ENCODE results near the gene CHI3L1. TPM values are rescaled to one million over a fixed set of nuclear protein-coding genes. Genes with fewer than 3 reads are reported as not detected.

CHI3L1 gene
- total RNA-seq, 1 experiment from 2014 or later = not detected

- Histone ChIP-seq H3K27me3 (ENCODE audit: insufficient read depth, low read length) (no peaks in the 10 kb centered on the region), H3K4me1 (ENCODE audit: control insufficient read depth in 1 of 2, insufficient read depth in 2 of 2, low read length in 2 of 2) (peaks cover 0 to 10% of the 10 kb centered on the region in 2 experiments; a peak in 2 of 4 replicates), H3K9me2 (ENCODE audit: insufficient read depth) (no peaks in the 10 kb centered on the region), H3K9me3 (ENCODE audit: control insufficient read depth in 1 of 2, insufficient read depth in 1 of 2, low read depth in 1 of 2, low read length in 2 of 2) (no peaks in the 10 kb centered on the region), H3K79me2 (ENCODE audit: insufficient read depth, low read length) (no peaks in the 10 kb centered on the region), H4K20me1 (ENCODE audit: insufficient read depth) (no peaks in the 10 kb centered on the region), H2AFZ (ENCODE audit: low read depth, low read length, poor library complexity, severe bottlenecking) (no peak overlapping the region), H3K4me3 (replicated peaks in 1 of 2; ENCODE audit: low read depth in 1 of 2, low read length in 2 of 2) (no peak overlapping the region), H3K4me2 (ENCODE audit: low read length) (no peak overlapping the region), H3K36me3 (ENCODE audit: control insufficient read depth in 1 of 2, insufficient read depth in 2 of 2, low read length in 2 of 2) (no peaks in the 10 kb centered on the region), H3K9ac (ENCODE audit: low read length) (no peak overlapping the region), H3K27ac (ENCODE audit: low read depth, low read length) (no peak overlapping the region)
- no peak for ATAC-seq
- no peak for DNase-seq (ENCODE audit: low read depth, low spot score)
- ChIA-PET POLR2A (interaction anchor here (0.6 kb wide), 1 partner anchor 15 kb away, joined by 3 read pairs; no protein-coding TSS in a partner anchor), RAD21 (ENCODE audit: low non-redundant PET in 1 of 2, low total read pairs in 2 of 2, uncharacterized antibody in 2 of 2, unreplicated experiment in 2 of 2) (no interaction called here), CTCF (no interaction called here)
- no TSS peak for BruUV-seq (replicated peaks)
- TF ChIP-seq POLR2A (IDR thresholded peaks at IDR 0.05; ENCODE audit: borderline replicate concordance, extremely low read depth, insufficient read depth, insufficient read length) = no peak
- no peak for TF ChIP-seq CTCF (IDR thresholded peaks at IDR 0.05 in 2 of 3, conservative IDR thresholded peaks at IDR 0.05 in 1 of 3; ENCODE audit: borderline replicate concordance in 1 of 3, insufficient read depth in 1 of 3, low read depth in 2 of 3, low read length in 2 of 3)
- no peak for TF ChIP-seq SRF (IDR thresholded peaks at IDR 0.05; ENCODE audit: low read depth)
- no peak for TF ChIP-seq EZH2 (IDR thresholded peaks at IDR 0.05)
- no peak for TF ChIP-seq ZBTB33 (IDR thresholded peaks at IDR 0.05; ENCODE audit: extremely low read depth, insufficient replicate concordance, low read length)
- intact Hi-C loops (cut with micrococcal nuclease) = no loop called here
Observed at GRCh38 chr1:203201516-203202205, 15.2 kb upstream of the CHI3L1 start.
